ENCODE data around the gene JADE2.

DNA sequence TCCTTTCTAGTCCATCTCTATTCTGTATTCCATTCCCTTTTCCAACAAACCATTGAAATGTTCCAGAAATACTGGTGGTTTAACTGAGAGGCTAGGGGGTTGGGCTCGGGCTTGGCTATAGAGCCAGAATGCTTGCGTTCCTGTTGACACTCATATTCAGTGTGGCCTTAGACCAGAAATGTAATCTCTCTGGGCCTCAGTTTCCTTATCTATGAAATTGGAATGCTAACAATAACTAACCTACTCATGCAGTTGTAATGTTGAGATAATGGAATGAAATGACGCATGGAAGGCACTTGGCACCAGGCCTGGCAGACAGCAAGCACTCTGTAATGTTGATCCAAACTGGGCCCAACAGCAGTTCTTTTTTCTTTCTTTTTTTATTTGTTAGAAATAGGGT, 26.8 kb downstream of the JADE2 start:
- TF ChIP-seq JUN (IDR thresholded peaks at IDR 0.05), result peak in 1 of 2 experiments; percentile 37; a peak in 1 of 5 replicates
- TF ChIP-seq, protein P1, sequence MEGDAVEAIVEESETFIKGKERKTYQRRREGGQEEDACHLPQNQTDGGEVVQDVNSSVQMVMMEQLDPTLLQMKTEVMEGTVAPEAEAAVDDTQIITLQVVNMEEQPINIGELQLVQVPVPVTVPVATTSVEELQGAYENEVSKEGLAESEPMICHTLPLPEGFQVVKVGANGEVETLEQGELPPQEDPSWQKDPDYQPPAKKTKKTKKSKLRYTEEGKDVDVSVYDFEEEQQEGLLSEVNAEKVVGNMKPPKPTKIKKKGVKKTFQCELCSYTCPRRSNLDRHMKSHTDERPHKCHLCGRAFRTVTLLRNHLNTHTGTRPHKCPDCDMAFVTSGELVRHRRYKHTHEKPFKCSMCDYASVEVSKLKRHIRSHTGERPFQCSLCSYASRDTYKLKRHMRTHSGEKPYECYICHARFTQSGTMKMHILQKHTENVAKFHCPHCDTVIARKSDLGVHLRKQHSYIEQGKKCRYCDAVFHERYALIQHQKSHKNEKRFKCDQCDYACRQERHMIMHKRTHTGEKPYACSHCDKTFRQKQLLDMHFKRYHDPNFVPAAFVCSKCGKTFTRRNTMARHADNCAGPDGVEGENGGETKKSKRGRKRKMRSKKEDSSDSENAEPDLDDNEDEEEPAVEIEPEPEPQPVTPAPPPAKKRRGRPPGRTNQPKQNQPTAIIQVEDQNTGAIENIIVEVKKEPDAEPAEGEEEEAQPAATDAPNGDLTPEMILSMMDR (IDR thresholded peaks at IDR 0.05), result no peak
- peak; percentile 83 for TF ChIP-seq GATA3 (IDR thresholded peaks at IDR 0.05; ENCODE audit: borderline replicate concordance)
- TF ChIP-seq, protein P2, sequence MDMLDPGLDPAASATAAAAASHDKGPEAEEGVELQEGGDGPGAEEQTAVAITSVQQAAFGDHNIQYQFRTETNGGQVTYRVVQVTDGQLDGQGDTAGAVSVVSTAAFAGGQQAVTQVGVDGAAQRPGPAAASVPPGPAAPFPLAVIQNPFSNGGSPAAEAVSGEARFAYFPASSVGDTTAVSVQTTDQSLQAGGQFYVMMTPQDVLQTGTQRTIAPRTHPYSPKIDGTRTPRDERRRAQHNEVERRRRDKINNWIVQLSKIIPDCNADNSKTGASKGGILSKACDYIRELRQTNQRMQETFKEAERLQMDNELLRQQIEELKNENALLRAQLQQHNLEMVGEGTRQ (IDR thresholded peaks at IDR 0.05), result no peak
- no peak for TF ChIP-seq RNF2 (IDR thresholded peaks at IDR 0.05; ENCODE audit: borderline replicate concordance, low read depth)
- TF ChIP-seq, protein P3, sequence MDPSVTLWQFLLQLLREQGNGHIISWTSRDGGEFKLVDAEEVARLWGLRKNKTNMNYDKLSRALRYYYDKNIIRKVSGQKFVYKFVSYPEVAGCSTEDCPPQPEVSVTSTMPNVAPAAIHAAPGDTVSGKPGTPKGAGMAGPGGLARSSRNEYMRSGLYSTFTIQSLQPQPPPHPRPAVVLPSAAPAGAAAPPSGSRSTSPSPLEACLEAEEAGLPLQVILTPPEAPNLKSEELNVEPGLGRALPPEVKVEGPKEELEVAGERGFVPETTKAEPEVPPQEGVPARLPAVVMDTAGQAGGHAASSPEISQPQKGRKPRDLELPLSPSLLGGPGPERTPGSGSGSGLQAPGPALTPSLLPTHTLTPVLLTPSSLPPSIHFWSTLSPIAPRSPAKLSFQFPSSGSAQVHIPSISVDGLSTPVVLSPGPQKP (IDR thresholded peaks at IDR 0.05; ENCODE audit: low read depth, low read length), result no peak
- no peak for TF ChIP-seq HOXA7 (CRISPR knock-in tag; IDR thresholded peaks at IDR 0.05)
- TF ChIP-seq POLR2A (IDR thresholded peaks at IDR 0.05; ENCODE audit: low read length), result no peak
- no peak for TF ChIP-seq RAD21 (conservative IDR thresholded peaks at IDR 0.05 in 1 of 2, IDR thresholded peaks at IDR 0.05 in 1 of 2)
- TF ChIP-seq CBX8 (IDR thresholded peaks at IDR 0.05), result no peak
- TF ChIP-seq RARB (CRISPR knock-in tag; IDR thresholded peaks at IDR 0.05), result no peak
- no peak for TF ChIP-seq ESRRA (IDR thresholded peaks at IDR 0.05; ENCODE audit: borderline replicate concordance, low read length)
- no peak for TF ChIP-seq RCOR1 (IDR thresholded peaks at IDR 0.05; ENCODE audit: low read depth, low read length)
- TF ChIP-seq, protein P4, sequence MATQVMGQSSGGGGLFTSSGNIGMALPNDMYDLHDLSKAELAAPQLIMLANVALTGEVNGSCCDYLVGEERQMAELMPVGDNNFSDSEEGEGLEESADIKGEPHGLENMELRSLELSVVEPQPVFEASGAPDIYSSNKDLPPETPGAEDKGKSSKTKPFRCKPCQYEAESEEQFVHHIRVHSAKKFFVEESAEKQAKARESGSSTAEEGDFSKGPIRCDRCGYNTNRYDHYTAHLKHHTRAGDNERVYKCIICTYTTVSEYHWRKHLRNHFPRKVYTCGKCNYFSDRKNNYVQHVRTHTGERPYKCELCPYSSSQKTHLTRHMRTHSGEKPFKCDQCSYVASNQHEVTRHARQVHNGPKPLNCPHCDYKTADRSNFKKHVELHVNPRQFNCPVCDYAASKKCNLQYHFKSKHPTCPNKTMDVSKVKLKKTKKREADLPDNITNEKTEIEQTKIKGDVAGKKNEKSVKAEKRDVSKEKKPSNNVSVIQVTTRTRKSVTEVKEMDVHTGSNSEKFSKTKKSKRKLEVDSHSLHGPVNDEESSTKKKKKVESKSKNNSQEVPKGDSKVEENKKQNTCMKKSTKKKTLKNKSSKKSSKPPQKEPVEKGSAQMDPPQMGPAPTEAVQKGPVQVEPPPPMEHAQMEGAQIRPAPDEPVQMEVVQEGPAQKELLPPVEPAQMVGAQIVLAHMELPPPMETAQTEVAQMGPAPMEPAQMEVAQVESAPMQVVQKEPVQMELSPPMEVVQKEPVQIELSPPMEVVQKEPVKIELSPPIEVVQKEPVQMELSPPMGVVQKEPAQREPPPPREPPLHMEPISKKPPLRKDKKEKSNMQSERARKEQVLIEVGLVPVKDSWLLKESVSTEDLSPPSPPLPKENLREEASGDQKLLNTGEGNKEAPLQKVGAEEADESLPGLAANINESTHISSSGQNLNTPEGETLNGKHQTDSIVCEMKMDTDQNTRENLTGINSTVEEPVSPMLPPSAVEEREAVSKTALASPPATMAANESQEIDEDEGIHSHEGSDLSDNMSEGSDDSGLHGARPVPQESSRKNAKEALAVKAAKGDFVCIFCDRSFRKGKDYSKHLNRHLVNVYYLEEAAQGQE (IDR thresholded peaks at IDR 0.05), result no peak

All from A549 (cell line).